D721Med (cell line): Measurements from ENCODE around the gene TOMM34.

Experiments used
- DNase-seq: peaks from one replicate; pipeline ENCODE4 v3.0.0; 2011; ENCODE audit warnings: low spot score; ENCODE audit not compliant: insufficient read length
- FAIRE-seq: peaks from 2 replicates; lab custom pipeline; 2011; peaks lifted over from hg19 to GRCh38; lab: Jason Lieb, UNC
- TF ChIP-seq, protein P1 (sequence below): IDR thresholded peaks from 2 replicates; pipeline ENCODE4 v1.5.1; 2012; ENCODE audit warnings: mild to moderate bottlenecking, control low read depth; ENCODE audit not compliant: insufficient read depth; ENCODE audit errors: missing control alignments

TOMM34 gene, protein sequence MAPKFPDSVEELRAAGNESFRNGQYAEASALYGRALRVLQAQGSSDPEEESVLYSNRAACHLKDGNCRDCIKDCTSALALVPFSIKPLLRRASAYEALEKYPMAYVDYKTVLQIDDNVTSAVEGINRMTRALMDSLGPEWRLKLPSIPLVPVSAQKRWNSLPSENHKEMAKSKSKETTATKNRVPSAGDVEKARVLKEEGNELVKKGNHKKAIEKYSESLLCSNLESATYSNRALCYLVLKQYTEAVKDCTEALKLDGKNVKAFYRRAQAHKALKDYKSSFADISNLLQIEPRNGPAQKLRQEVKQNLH

DNA sequence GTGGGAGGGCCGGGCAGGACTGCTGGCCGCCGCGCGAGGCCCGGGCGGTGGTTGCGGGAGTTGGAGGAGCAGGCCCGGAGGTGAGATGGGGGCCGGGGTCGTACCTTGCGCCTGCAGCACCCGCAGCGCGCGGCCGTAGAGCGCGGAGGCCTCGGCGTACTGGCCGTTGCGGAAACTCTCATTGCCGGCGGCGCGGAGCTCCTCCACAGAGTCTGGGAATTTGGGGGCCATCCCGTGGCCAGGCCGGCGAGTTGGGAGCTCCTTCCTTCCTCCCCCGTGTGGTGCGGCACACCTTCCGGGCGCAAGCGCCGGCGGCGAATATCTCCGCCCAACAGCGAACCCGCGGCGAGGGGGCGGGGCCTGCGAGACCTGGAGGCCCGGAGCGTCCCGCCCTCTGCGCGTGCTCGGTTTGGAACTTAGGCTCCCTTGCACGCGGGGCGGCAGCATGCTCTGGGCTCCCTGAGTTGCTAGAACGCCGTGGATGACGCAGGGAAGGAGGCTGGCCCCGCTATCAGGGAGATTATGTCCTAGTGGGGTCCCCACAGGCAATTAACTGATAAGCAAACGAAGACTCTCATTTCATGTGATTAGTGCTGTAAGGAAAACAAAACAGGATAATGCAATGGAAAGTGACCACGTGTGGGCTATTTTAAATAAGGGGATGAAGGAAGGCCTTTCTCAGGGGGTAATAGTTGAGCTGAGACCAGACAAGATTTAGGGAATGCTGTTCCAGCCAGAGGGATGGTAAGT lies at the start of gene TOMM34:
Gene TOMM34 (minus strand): TSS at position 295 of the 750 bp plus-strand sequence. CDS start 64 bp downstream, at position 231.
- DNase-seq (peak; percentile 90), FAIRE-seq (no peak)
- TF ChIP-seq, protein P1, sequence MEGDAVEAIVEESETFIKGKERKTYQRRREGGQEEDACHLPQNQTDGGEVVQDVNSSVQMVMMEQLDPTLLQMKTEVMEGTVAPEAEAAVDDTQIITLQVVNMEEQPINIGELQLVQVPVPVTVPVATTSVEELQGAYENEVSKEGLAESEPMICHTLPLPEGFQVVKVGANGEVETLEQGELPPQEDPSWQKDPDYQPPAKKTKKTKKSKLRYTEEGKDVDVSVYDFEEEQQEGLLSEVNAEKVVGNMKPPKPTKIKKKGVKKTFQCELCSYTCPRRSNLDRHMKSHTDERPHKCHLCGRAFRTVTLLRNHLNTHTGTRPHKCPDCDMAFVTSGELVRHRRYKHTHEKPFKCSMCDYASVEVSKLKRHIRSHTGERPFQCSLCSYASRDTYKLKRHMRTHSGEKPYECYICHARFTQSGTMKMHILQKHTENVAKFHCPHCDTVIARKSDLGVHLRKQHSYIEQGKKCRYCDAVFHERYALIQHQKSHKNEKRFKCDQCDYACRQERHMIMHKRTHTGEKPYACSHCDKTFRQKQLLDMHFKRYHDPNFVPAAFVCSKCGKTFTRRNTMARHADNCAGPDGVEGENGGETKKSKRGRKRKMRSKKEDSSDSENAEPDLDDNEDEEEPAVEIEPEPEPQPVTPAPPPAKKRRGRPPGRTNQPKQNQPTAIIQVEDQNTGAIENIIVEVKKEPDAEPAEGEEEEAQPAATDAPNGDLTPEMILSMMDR = no peak

DNA sequence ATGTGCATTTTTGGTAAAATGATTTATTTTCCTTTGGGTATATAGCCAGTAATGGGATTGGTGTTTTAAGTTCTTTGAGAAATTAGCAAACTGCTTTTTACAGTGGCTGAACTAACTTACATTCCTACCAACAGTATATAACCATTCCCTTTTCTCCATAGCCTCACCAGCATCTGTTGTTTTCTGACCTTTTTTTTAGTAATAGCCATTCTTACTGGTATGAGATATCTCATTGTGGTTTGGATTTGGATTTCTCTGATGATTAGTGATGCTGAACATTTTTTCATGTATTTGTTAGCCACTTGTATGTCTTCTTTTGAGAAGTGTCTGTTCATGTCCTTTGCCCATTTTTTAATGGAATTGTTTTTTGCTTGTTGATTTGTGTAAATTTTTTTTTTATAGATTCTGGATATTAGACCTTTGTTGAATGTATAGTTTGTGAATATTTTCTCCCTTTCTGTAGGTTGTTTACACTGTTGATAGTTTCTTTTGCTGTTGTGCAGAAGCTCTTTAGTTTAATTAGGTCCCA lies 48.4 kb upstream of the TOMM34 start:
- FAIRE-seq (no peak), DNase-seq (no peak)
- TF ChIP-seq, protein P1 = no peak

DNA sequence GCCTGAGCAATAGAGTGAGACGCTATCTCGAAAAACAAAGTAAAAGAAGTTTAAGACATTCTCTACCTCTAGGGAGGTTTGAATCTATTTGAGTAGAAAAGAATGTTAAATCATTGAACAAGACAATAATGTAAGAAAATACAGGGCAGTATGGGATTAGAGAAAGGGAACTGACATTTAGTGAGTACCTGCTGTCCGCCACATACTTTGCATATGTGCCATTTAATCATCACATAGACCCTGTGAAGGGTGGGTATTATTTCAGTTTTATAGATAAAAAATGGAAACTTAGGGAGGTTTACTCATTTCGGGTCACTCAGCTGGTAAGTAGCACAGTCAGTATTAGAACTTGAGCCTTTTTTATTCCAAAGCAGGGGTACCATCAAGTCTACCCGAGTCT lies 37.5 kb upstream of the TOMM34 start:
- no peak for FAIRE-seq
- TF ChIP-seq, protein P1 = no peak

DNA sequence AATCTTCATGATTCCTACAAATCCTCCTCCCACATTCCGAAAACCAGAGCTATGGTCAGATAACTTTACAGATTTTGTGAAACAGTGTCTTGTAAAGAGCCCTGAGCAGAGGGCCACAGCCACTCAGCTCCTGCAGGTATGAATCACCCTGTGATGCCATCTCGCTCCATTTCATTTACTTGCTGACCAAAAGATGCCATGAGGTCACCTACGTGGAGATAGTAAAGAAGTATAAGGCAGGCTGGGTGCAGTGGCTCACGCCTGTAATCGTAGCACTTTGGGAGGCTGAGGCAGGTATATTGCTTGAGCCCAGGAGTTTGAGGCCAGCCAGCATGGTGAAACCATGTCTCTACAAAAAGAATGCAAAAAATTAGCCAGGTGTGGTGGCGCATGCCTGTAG lies 37.0 kb upstream of the TOMM34 start:
- DNase-seq (no peak), FAIRE-seq (no peak)
- TF ChIP-seq, protein P1 = no peak

More for the DNA sequence above, 37.5 kb upstream of the TOMM34 start:
- DNase-seq = no peak

DNA sequence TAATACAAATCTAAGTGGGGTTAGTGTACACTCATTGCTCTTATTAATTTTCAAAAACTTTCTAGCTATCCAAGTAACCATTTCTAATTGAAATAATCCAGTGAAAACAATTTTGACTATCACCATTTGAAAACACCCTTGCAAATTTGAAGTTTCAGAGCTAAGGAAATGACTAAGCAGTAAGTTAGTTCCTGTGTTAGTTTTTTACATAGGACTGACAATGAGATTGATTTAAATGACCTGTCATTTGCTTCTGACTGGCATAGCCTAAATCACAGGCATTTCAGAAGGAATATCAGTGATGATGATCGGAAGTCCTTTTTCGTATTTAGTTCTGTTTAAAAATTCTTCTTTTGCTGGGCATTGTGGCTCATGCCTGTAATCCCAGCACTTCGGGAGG lies 33.1 kb upstream of the TOMM34 start:
- no peak for DNase-seq

DNA sequence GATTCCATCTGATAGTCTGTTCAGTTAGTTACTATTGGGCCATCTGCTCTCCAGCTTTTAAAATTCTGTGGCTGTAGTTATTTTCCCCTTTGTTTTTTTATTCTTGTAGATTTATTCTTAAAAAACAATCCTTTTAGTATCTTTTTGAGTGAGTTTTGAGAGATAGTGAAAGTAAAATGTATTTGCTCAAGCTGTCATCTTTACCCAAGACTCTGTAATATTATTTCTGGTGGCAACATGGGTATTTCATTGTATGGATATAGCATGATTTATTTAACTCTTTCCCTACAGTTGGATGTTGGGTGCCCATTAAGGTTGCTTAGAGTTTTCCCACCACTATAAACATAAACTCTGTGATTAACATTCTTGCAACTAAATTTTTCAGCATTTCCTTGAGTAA lies 30.8 kb upstream of the TOMM34 start:
- FAIRE-seq (no peak), DNase-seq (no peak)
- TF ChIP-seq, protein P1 = no peak

More for the DNA sequence above, 33.1 kb upstream of the TOMM34 start:
- TF ChIP-seq, protein P1 = no peak
- no peak for FAIRE-seq
